ENCODE data around the gene TMEM131L.

The TMEM131L gene

DNA sequence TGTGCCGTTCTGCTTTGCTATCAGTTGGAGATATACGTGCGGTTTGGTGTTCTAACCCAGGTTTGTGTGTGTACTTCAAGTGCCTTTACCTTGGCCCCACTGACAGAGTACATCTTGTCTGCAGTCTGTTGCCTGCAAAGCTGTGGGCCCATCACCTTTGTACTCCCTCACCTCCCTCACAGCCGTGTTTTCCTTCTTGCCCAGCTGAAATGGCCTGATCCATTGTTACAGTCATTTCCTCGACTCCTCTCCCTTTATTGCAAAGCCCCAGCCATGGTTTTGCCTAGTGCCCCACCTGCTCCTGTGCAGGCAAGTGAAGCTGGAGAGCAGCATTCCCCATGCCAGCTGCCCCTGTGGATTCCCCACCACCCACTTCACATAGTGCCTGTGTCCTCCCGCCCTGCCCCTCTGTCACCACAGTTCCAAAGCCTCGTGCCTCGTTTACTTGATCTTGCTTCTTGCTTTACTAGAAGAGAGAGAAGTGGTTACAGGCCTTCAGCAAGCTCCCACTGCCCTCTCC, 162.7 kb downstream of the TMEM131L start:
- no peak overlapping the region for H2AFZ ChIP-seq (ENCODE audit: low read length)
- no peaks in the 10 kb centered on the region for H3K79me2 ChIP-seq (ENCODE audit: low read length)
- no peak overlapping the region for H3K9ac ChIP-seq (ENCODE audit: low read length)
- H3K36me3 ChIP-seq (replicated peaks; ENCODE audit: insufficient read depth, low read length): no peaks in the 10 kb centered on the region
- no peaks in the 10 kb centered on the region for H3K4me1 ChIP-seq (ENCODE audit: low read length)
- H3K9me3 ChIP-seq (replicated peaks; ENCODE audit: insufficient read depth, low read length): no peaks in the 10 kb centered on the region
- H3K27me3 ChIP-seq (replicated peaks; ENCODE audit: insufficient read depth, low read length): no peaks in the 10 kb centered on the region
- TF ChIP-seq EZH2phosphoT487 (IDR thresholded peaks at IDR 0.05; ENCODE audit: low read length): no peak
- no peak for TF ChIP-seq EZH2 (optimal IDR thresholded peaks at IDR 0.05; ENCODE audit: low read depth, low read length)
- TF ChIP-seq, protein P1, sequence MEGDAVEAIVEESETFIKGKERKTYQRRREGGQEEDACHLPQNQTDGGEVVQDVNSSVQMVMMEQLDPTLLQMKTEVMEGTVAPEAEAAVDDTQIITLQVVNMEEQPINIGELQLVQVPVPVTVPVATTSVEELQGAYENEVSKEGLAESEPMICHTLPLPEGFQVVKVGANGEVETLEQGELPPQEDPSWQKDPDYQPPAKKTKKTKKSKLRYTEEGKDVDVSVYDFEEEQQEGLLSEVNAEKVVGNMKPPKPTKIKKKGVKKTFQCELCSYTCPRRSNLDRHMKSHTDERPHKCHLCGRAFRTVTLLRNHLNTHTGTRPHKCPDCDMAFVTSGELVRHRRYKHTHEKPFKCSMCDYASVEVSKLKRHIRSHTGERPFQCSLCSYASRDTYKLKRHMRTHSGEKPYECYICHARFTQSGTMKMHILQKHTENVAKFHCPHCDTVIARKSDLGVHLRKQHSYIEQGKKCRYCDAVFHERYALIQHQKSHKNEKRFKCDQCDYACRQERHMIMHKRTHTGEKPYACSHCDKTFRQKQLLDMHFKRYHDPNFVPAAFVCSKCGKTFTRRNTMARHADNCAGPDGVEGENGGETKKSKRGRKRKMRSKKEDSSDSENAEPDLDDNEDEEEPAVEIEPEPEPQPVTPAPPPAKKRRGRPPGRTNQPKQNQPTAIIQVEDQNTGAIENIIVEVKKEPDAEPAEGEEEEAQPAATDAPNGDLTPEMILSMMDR (IDR thresholded peaks at IDR 0.05; ENCODE audit: low read length): no peak
- H3K4me2 ChIP-seq (ENCODE audit: low read depth, low read length): no peak overlapping the region
- H4K20me1 ChIP-seq (ENCODE audit: insufficient read depth, low read length): no peaks in the 10 kb centered on the region
- no peak overlapping the region for H3K4me3 ChIP-seq (ENCODE audit: low read length)
- H3K27ac ChIP-seq (ENCODE audit: low read length): no peak overlapping the region
- H3F3A ChIP-seq (ENCODE audit: insufficient read depth, low read length): no peaks in the 10 kb centered on the region
- H3K9me2 ChIP-seq (replicated peaks; ENCODE audit: insufficient read depth, low read length): no peaks in the 10 kb centered on the region
- DNase-seq: no peak

DNA sequence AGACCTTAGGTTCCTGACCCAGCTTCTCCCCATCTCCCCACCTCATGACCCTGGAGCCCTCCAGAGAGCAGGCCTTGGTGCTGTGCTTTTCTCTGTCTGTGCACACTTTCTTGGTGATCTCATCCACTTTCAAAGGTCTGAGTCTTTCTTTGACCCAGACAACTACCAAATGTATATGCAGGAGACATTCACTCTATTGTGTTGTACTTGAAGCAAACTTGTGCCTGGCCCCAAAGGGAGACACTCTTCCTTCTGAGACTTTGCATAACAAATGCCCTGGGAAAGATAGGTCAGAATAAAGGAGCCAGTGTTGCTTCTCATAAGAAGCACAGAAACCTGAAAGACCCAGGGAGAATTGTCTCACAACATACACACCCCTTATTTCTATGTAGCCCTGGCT, 163.6 kb downstream of the TMEM131L start:
- no peak overlapping the region for H2AFZ ChIP-seq (ENCODE audit: low read length)
- H3F3A ChIP-seq (ENCODE audit: insufficient read depth, low read length): no peaks in the 10 kb centered on the region
- H3K79me2 ChIP-seq (ENCODE audit: low read length): no peaks in the 10 kb centered on the region
- H3K9me3 ChIP-seq (replicated peaks; ENCODE audit: insufficient read depth, low read length): no peaks in the 10 kb centered on the region
- no peaks in the 10 kb centered on the region for H4K20me1 ChIP-seq (ENCODE audit: insufficient read depth, low read length)
- no peak overlapping the region for H3K27ac ChIP-seq (ENCODE audit: low read length)
- H3K36me3 ChIP-seq (replicated peaks; ENCODE audit: insufficient read depth, low read length): no peaks in the 10 kb centered on the region
- H3K4me3 ChIP-seq (ENCODE audit: low read length): no peak overlapping the region
- no peaks in the 10 kb centered on the region for H3K4me1 ChIP-seq (ENCODE audit: low read length)
- no peak overlapping the region for H3K4me2 ChIP-seq (ENCODE audit: low read depth, low read length)
- H3K27me3 ChIP-seq (replicated peaks; ENCODE audit: insufficient read depth, low read length): no peaks in the 10 kb centered on the region
- H3K9me2 ChIP-seq (replicated peaks; ENCODE audit: insufficient read depth, low read length): no peaks in the 10 kb centered on the region
- TF ChIP-seq, protein P1 (IDR thresholded peaks at IDR 0.05; ENCODE audit: low read length): no peak
- no peak for TF ChIP-seq EZH2 (optimal IDR thresholded peaks at IDR 0.05; ENCODE audit: low read depth, low read length)
- no peak overlapping the region for H3K9ac ChIP-seq (ENCODE audit: low read length)
- no peak for DNase-seq

DNA sequence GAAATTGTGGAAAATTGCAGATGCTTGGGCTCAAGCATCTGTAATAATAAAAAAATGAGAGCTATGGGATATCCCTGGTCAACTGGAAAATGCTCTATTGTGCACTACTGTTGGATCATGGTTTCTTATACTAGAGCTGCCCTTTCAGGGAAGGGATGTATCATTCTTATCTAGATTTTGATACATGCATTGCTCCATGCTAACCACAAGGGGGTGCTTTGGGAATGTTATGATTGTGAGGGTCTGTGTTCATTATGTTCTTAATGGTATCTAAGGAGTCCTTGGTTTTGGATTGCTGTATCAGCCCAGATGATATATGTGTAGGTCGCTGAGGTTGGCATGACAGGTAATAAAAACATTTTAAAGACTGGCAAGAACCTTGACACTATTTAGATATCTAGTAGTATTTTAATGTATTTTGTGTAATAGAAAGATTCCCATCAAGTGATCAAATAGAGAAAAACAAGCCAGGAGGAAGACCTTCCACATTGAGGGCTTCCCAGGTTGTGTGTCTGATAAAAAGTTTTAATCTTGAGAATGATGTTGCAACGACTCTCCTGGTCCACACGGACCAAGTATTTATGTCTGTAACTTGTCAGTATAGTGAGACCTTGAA, 168.7 kb downstream of the TMEM131L start:
- H3K9ac ChIP-seq (ENCODE audit: low read length): no peak overlapping the region
- DNase-seq: peak; percentile 21
- no peaks in the 10 kb centered on the region for H3K36me3 ChIP-seq (replicated peaks; ENCODE audit: insufficient read depth, low read length)
- H4K20me1 ChIP-seq (ENCODE audit: insufficient read depth, low read length): no peaks in the 10 kb centered on the region
- H3K9me3 ChIP-seq (replicated peaks; ENCODE audit: insufficient read depth, low read length): no peaks in the 10 kb centered on the region
- TF ChIP-seq EZH2 (optimal IDR thresholded peaks at IDR 0.05; ENCODE audit: low read depth, low read length) (no peak), EZH2phosphoT487 (IDR thresholded peaks at IDR 0.05; ENCODE audit: low read length) (no peak)
- TF ChIP-seq, protein P1 (IDR thresholded peaks at IDR 0.05; ENCODE audit: low read length): peak; percentile 65
- H3K4me2 ChIP-seq (ENCODE audit: low read depth, low read length): no peak overlapping the region
- H3K4me1 ChIP-seq (ENCODE audit: low read length): no peaks in the 10 kb centered on the region
- H3K27ac ChIP-seq (ENCODE audit: low read length): no peak overlapping the region
- H3K79me2 ChIP-seq (ENCODE audit: low read length): no peaks in the 10 kb centered on the region
- no peaks in the 10 kb centered on the region for H3K9me2 ChIP-seq (replicated peaks; ENCODE audit: insufficient read depth, low read length)
- no peaks in the 10 kb centered on the region for H3F3A ChIP-seq (ENCODE audit: insufficient read depth, low read length)
- H2AFZ ChIP-seq (ENCODE audit: low read length): no peak overlapping the region
- H3K27me3 ChIP-seq (replicated peaks; ENCODE audit: insufficient read depth, low read length): no peaks in the 10 kb centered on the region
- no peak overlapping the region for H3K4me3 ChIP-seq (ENCODE audit: low read length)
